Progenitor cell of endocrine pancreas (in vitro differentiated cells): ENCODE measurements around the gene SYNE2. TPM values are rescaled to one million over a fixed set of nuclear protein-coding genes. Genes with fewer than 3 reads are reported as not detected.

Source experiments
- DNase-seq: peaks from one replicate; pipeline ENCODE4 v3.0.0; 2021; ENCODE audit warnings: low spot score; ENCODE audit not compliant: unreplicated experiment
- H3K27ac Mint-ChIP-seq: 2 replicates; pipeline ENCODE4 v1.8.0; 2021; ENCODE audit warnings: mild to moderate bottlenecking, moderate library complexity, mixed read lengths
- H3K27me3 Mint-ChIP-seq: 2 replicates; pipeline ENCODE4 v1.8.0; 2021; ENCODE audit warnings: mixed read lengths
- H3K36me3 Mint-ChIP-seq: 2 replicates; pipeline ENCODE4 v1.8.0; 2022; ENCODE audit warnings: mixed read lengths; ENCODE audit not compliant: insufficient read depth
- H3K4me1 Mint-ChIP-seq: 2 replicates; pipeline ENCODE4 v1.8.0; 2021; ENCODE audit warnings: low read depth, mixed read lengths
- H3K4me3 Mint-ChIP-seq: 2 replicates; pipeline ENCODE4 v1.8.0; 2021; ENCODE audit warnings: low read depth, mild to moderate bottlenecking, moderate library complexity, mixed read lengths
- H3K9me3 Mint-ChIP-seq: 2 replicates; pipeline ENCODE4 v1.8.0; 2021; ENCODE audit warnings: low read depth, mixed read lengths
- CTCF ChIP-seq: fragments of 200-600 bp; sonication (generic); IDR thresholded peaks from one replicate; pipeline ENCODE4 v1.5.0; 2021; ENCODE audit warnings: antibody characterized with exemption, mild to moderate bottlenecking; ENCODE audit not compliant: unreplicated experiment
- total RNA-seq: library from RNA; stranded (reverse); gene quantifications from 2 replicates; pipeline ENCODE4 v1.2.1, GENCODE V29; 2021

Gene SYNE2
- total RNA-seq, 1 donor from 2014 or later = 108 TPM

DNA sequence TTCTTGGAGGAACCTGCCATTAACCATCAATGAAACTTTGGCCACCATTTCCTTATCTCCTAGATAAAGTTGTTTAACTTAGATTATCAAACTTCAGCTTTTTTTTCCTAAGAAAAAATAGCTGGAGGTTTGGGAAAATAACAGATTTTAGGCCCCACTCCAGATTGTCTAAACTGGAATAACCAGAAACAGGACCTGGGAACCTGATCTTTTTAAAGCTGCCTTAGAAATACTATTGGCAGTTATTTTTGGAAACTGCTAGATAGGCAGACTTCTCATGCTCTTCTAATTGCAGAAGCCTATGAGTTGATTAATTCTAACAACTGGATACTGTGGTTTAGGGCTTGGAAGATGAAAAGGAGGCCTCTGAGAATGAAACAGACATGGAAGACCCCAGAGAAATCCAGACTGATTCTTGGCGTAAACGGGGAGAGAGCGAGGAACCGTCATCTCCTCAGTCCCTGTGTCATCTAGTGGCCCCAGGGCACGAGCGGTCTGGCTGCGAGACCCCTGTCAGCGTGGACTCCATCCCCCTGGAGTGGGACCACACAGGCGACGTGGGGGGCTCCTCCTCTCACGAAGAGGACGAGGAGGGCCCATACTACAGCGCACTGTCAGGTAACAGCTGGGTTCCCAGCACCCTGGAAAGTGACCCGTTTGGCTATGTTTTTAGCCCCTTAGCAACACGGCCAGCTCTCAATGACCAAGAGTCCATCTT, 361.2 kb downstream of the SYNE2 start:
- H3K36me3 Mint-ChIP-seq = peaks cover 48% of the 10 kb centered on the region
- no peak for TF ChIP-seq CTCF
- DNase-seq = no peak
- no peaks in the 10 kb centered on the region for H3K9me3 Mint-ChIP-seq
- H3K27ac Mint-ChIP-seq = peak overlapping the region; percentile 96
- peaks cover 20% of the 10 kb centered on the region for H3K4me1 Mint-ChIP-seq
- H3K4me3 Mint-ChIP-seq = no peak overlapping the region
- no peaks in the 10 kb centered on the region for H3K27me3 Mint-ChIP-seq

DNA sequence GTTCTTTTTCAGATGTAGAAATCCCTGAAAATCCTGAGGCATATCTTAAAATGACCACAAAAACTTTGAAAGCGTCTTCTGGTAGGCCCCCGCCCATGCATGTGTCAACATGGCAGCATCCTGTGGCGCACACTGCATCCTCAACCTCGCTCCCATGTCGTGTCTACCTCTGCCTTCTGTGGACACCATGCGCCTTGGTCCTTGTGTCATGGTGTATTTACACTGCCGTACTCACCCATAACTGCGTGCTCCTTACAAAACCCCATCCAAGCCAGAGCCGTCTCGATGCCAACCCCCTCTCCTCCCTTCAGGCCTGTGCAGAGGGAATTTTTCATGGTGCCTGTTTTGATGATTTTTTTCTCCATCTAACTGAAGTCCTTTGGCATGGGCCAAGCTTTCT, 362.5 kb downstream of the SYNE2 start:
- Mint-ChIP-seq H3K9me3 (no peaks in the 10 kb centered on the region), H3K27ac (peak overlapping the region; percentile 45), H3K36me3 (peaks cover 41% of the 10 kb centered on the region)

DNA sequence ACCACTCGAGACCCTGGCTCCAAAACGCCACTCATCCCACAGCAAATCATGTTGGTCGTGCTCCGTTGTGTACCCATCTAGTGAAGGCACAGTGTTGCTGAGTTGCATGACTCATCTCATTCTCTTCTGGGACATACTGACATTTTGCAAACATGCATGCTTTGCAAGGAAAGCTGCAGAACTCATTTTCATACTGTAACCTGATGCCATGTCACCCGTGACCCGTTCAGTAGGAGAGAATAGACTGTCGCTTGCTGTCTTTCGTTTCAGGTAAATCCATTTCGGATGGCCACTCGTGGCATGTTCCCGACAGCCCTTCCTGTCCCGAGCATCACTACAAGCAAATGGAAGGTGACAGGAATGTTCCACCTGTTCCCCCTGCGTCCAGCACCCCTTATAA, 363.2 kb downstream of the SYNE2 start:
- no peak for DNase-seq
- H3K27me3 Mint-ChIP-seq = no peaks in the 10 kb centered on the region
- H3K36me3 Mint-ChIP-seq = peaks cover 38% of the 10 kb centered on the region
- H3K4me3 Mint-ChIP-seq = no peak overlapping the region
- peaks cover 20% of the 10 kb centered on the region for H3K4me1 Mint-ChIP-seq
- no peak for TF ChIP-seq CTCF
- H3K27ac Mint-ChIP-seq = peak overlapping the region; percentile 27
- H3K9me3 Mint-ChIP-seq = no peaks in the 10 kb centered on the region

More for the DNA sequence above, 362.5 kb downstream of the SYNE2 start:
- no peak for DNase-seq
- no peak overlapping the region for H3K4me3 Mint-ChIP-seq
- peaks cover 20% of the 10 kb centered on the region for H3K4me1 Mint-ChIP-seq
- no peaks in the 10 kb centered on the region for H3K27me3 Mint-ChIP-seq
- no peak for TF ChIP-seq CTCF

- no peak overlapping the region for H3K4me3 Mint-ChIP-seq
- TF ChIP-seq CTCF = no peak
- H3K36me3 Mint-ChIP-seq = peaks cover 38% of the 10 kb centered on the region
- no peak overlapping the region for H3K27ac Mint-ChIP-seq
- no peaks in the 10 kb centered on the region for H3K27me3 Mint-ChIP-seq
- no peak for DNase-seq
- H3K9me3 Mint-ChIP-seq = no peaks in the 10 kb centered on the region
- H3K4me1 Mint-ChIP-seq = peaks cover 20% of the 10 kb centered on the region
Observed at GRCh38 chr14:64217308-64217707, 364.5 kb downstream of the SYNE2 start.

DNA sequence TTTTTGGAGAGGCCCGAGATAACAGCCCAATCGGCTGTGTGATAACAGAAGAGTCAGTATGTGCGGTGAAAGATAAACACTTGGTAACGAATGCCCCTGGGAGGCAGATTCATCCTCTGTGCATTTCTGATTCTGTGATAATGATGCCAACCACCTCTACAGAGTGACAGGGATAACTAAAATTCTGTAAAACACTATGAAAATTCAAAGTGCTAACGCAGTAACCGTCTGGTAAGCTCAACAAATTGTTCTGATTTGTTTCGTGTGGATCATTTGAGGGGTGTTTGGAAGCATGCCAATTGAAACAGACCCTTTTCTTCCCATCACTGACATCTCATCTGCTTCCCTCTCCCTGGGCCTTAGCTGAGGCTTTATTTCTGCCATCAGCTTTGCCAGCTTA, 365.0 kb downstream of the SYNE2 start:
- Mint-ChIP-seq H3K4me3 (no peak overlapping the region), H3K27ac (no peak overlapping the region), H3K9me3 (no peaks in the 10 kb centered on the region), H3K27me3 (no peaks in the 10 kb centered on the region), H3K36me3 (peaks cover 38% of the 10 kb centered on the region), H3K4me1 (peaks cover 17% of the 10 kb centered on the region)
- no peak for TF ChIP-seq CTCF
- no peak for DNase-seq
